ENCODE data around the gene CXorf51B. TPM values are rescaled to one million over a fixed set of nuclear protein-coding genes. Genes with fewer than 3 reads are reported as not detected.
"Not testable (repeated sequence)": the region's sequence is repeated elsewhere in the genome, so short reads cannot be mapped to it uniquely, and the experiment has no call there.

Gene CXorf51B
- not detected for total RNA-seq

DNA sequence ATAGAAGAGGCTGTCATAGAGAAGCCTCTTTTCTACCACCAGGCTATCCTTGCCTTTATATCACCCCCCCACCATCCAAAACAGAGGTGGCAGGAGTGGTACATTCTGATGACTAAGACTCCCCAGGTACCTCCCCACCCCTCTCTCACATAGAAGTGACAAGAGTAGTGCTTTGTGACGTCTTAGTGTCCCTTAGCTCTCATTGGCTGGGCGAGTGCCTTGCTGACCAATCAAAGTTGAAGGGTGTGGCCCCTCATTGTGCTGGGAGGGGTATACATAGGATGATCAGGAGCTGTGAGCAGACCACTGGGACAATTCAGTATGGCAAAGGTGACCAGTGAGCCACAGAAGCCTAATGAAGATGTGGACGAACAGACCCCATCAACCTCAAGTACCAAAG, at the start of gene CXorf51B:
Gene CXorf51B (plus strand): TSS at position 301 of the 400 bp plus-strand sequence. CDS start 21 bp downstream, at position 322.
- not testable (repeated sequence) for DNase-seq (ENCODE audit: low spot score)

DNA sequence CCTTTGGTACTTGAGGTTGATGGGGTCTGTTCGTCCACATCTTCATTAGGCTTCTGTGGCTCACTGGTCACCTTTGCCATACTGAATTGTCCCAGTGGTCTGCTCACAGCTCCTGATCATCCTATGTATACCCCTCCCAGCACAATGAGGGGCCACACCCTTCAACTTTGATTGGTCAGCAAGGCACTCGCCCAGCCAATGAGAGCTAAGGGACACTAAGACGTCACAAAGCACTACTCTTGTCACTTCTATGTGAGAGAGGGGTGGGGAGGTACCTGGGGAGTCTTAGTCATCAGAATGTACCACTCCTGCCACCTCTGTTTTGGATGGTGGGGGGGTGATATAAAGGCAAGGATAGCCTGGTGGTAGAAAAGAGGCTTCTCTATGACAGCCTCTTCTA, 5.1 kb downstream of the CXorf51B start, which contains the start of gene CXorf51A:
Gene CXorf51A (minus strand): TSS at position 101 of the 400 bp plus-strand sequence. CDS start 21 bp downstream, at position 80.
- DNase-seq (ENCODE audit: low spot score) = not testable (repeated sequence)

DNA sequence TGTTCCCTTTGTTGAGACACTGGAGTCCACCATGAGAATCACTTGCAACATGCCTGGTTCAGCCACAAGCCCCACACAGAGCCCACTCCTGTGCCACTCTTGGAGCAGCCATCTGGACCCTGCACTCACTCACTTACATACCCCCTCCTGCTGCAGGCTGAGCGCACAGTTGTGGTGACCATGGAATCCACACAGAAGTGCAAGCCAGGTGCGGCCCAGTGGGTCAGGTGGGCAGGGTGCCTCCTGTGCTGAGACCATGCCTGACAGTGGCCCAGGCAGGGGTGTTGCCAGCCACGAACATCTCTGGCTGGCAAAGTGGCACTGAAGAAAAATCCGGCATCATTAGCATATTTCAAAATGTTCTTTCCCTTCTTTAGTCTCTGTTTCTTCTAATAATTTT, 22.4 kb downstream of the CXorf51B start:
- DNase-seq (ENCODE audit: low spot score) = no peak

DNA sequence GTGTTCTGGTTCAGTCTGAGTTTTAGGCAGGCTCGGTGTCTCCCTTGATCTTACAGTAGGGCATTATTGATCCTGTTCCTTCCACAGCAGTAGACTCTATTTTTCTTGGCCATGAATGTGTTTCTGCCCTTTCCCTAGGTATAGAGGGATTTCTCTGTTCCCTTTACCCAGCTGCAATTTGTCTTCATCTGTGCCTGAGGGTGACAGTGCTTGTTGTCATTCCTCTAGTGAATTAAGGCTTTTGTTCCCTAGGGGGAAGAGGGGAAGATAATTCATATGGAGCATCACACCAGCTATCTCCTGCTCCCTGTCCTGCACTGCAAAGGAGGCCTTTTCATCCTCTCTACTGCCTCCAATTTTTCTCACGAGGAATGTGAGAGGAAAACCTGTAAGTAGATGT, 44.7 kb downstream of the CXorf51B start:
- DNase-seq (ENCODE audit: low spot score) = no peak

Other genes starting within 250 kb of the CXorf51B start
- gene CXorf51A, start 5.0 kb downstream of the CXorf51B start, total RNA-seq = not detected